Subcutaneous adipose tissue (tissue), 4 donors: ENCODE results near the gene IKZF4. TPM values are rescaled to one million over a fixed set of nuclear protein-coding genes. Genes with fewer than 3 reads are reported as not detected.

ENCODE experiments used
- total RNA-seq, 4 donors: library from RNA; depleted of rRNA; stranded (reverse); fragments of >200 nt; gene quantifications; one replicate each; pipeline ENCODE4 v1.1.0, GENCODE V29; 2016
- TF ChIP-seq, protein P1 (sequence below): fragments of 450-650 bp; IDR thresholded peaks from one replicate; pipeline ENCODE4 v1.5.1; 2016; ENCODE audit warnings: low read depth, mild to moderate bottlenecking, control low read depth, antibody characterized with exemption, moderate library complexity

Gene IKZF4
- 10 to 100 TPM in 2 of 4 donors, 1 to 10 TPM in 2; 2.9 to 16.6 (median 7.8) TPM for total RNA-seq

- TF ChIP-seq, protein P1, sequence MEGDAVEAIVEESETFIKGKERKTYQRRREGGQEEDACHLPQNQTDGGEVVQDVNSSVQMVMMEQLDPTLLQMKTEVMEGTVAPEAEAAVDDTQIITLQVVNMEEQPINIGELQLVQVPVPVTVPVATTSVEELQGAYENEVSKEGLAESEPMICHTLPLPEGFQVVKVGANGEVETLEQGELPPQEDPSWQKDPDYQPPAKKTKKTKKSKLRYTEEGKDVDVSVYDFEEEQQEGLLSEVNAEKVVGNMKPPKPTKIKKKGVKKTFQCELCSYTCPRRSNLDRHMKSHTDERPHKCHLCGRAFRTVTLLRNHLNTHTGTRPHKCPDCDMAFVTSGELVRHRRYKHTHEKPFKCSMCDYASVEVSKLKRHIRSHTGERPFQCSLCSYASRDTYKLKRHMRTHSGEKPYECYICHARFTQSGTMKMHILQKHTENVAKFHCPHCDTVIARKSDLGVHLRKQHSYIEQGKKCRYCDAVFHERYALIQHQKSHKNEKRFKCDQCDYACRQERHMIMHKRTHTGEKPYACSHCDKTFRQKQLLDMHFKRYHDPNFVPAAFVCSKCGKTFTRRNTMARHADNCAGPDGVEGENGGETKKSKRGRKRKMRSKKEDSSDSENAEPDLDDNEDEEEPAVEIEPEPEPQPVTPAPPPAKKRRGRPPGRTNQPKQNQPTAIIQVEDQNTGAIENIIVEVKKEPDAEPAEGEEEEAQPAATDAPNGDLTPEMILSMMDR: no peak
Observed at GRCh38 chr12:56020423-56021184, at the start of gene IKZF4. TSS of gene IKZF4 (plus strand) at chr12:56021043. CDS start at chr12:56021494, 451 bp downstream.

DNA sequence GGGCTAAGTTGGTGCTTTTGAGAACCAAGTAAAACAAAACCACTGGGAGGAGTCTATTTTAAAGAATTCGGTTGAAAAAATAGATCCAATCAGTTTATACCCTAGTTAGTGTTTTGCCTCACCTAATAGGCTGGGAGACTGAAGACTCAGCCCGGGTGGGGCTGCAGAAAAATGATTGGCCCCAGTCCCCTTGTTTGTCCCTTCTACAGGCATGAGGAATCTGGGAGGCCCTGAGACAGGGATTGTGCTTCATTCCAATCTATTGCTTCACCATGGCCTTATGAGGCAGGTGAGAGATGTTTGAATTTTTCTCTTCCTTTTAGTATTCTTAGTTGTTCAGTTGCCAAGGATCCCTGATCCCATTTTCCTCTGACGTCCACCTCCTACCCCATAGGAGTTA is 48.8 kb upstream of the IKZF4 start:
- TF ChIP-seq, protein P1: no peak

DNA sequence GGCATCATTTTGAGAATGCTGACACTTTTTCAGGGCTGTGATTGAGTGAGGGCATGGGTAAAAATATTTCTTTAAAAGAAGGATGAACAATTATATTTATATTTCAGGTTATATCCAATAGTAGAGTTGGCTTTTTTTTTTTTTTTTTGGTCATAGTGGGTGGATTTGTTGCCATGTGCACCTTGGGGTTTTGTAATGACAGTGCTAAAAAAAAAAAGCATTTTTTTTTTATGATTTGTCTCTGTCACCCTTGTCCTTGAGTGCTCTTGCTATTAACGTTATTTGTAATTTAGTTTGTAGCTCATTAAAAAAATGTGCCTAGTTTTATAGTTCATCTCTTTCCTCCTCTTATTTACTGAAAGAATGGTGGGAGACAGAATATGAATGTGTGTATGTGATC is 48.4 kb upstream of the IKZF4 start:
- TF ChIP-seq, protein P1: no peak

GRCh38 chr12:55972911-55973598 is 47.8 kb upstream of the IKZF4 start:
- TF ChIP-seq, protein P1: no peak

- TF ChIP-seq, protein P1: no peak
Observed at GRCh38 chr12:55973599-55974307, 47.1 kb upstream of the IKZF4 start, which contains the start of gene RAB5B. TSS of gene RAB5B (plus strand) at chr12:55974078. CDS start at chr12:55986961, 12,883 bp downstream.

GRCh38 chr12:55974308-55974730 is 46.5 kb upstream of the IKZF4 start:
- TF ChIP-seq, protein P1: no peak

DNA sequence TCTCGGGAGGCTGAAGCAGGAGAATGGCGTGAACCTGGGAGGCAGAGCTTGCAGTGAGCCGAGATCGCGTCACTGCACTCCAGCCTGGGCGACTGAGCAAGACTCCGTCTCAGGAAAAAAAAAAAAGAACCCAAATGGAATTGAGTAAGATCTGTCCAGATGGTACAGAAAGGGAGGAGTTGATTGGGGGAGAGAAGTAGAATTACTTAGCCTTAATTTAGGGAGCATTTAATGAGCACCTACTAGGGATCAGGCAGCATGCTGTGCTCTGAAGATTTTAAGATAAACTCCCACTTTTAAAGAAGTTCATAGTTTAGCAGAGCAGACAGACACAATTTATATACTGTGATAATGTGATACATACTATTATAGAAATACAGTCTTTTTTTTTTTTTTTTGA is 42.5 kb upstream of the IKZF4 start:
- TF ChIP-seq, protein P1: no peak
